OCI-LY1 (cell line): ENCODE results near the gene JUN.

Experiments used
- EZH2 ChIP-seq: fragments of 200-600 bp; sonication (generic), shearing (Covaris generic); IDR thresholded peaks from 2 replicates; pipeline ENCODE4 v1.8.0; 2017; ENCODE audit warnings: borderline replicate concordance, mixed run types, mild to moderate bottlenecking, antibody characterized with exemption, low read length, moderate library complexity, mixed read lengths
- TF ChIP-seq, protein P1 (sequence below): fragments of 200-600 bp; sonication (generic), shearing (Covaris generic); IDR thresholded peaks from 2 replicates; pipeline ENCODE4 v1.5.1; 2017; ENCODE audit warnings: mild to moderate bottlenecking, antibody characterized with exemption, low read length, moderate library complexity, mixed read lengths

- no peak for TF ChIP-seq EZH2
- TF ChIP-seq, protein P1, sequence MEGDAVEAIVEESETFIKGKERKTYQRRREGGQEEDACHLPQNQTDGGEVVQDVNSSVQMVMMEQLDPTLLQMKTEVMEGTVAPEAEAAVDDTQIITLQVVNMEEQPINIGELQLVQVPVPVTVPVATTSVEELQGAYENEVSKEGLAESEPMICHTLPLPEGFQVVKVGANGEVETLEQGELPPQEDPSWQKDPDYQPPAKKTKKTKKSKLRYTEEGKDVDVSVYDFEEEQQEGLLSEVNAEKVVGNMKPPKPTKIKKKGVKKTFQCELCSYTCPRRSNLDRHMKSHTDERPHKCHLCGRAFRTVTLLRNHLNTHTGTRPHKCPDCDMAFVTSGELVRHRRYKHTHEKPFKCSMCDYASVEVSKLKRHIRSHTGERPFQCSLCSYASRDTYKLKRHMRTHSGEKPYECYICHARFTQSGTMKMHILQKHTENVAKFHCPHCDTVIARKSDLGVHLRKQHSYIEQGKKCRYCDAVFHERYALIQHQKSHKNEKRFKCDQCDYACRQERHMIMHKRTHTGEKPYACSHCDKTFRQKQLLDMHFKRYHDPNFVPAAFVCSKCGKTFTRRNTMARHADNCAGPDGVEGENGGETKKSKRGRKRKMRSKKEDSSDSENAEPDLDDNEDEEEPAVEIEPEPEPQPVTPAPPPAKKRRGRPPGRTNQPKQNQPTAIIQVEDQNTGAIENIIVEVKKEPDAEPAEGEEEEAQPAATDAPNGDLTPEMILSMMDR, result no peak
Measured at GRCh38 chr1:58789996-58790660, 6.3 kb upstream of the JUN start.
